GM12874 (cell line): ENCODE data around the gene TMBIM6.

Experiments
- CTCF ChIP-seq: IDR thresholded peaks from 2 replicates; pipeline ENCODE4 v1.5.1; 2011; ENCODE audit warnings: low read depth, mild to moderate bottlenecking, control low read depth, low read length, moderate library complexity; ENCODE audit not compliant: insufficient read depth

Gene TMBIM6

GRCh38 chr12:49702676-49703215 lies 38.6 kb upstream of the TMBIM6 start:
- no peak for TF ChIP-seq CTCF

GRCh38 chr12:49703647-49704137 lies 37.7 kb upstream of the TMBIM6 start:
- TF ChIP-seq CTCF, result no peak

GRCh38 chr12:49705479-49706134 lies 35.8 kb upstream of the TMBIM6 start:
- no peak for TF ChIP-seq CTCF

GRCh38 chr12:49706351-49707127 lies 34.8 kb upstream of the TMBIM6 start:
- no peak for TF ChIP-seq CTCF

- peak; percentile 93 for TF ChIP-seq CTCF
Measured at GRCh38 chr12:49707128-49707811, 34.1 kb upstream of the TMBIM6 start, which contains the start of gene FMNL3. Gene FMNL3, minus strand, starts transcription at chr12:49707405. Its CDS starts 225 bp downstream, at chr12:49707180.

- TF ChIP-seq CTCF, result no peak
Measured at GRCh38 chr12:49707812-49708147, 33.6 kb upstream of the TMBIM6 start.

- TF ChIP-seq CTCF, result no peak
Measured at GRCh38 chr12:49708851-49709250, 32.5 kb upstream of the TMBIM6 start.
